GM19099 (cell line): ENCODE data around the gene PTPRK.
A peak's percentile ranks its signal among the peaks of the same experiment; 100 is the strongest.

ENCODE experiments used
- POLR2A ChIP-seq: IDR thresholded peaks from 3 replicates; pipeline ENCODE4 v1.6.1; 2011; ENCODE audit warnings: low read depth; ENCODE audit not compliant: insufficient read length; ENCODE audit errors: extremely low read depth

Gene PTPRK

GRCh38 chr6:127971386-127971785 is 549.0 kb downstream of the PTPRK start:
- no peak for TF ChIP-seq POLR2A

GRCh38 chr6:127969701-127970100 is 550.7 kb downstream of the PTPRK start:
- no peak for TF ChIP-seq POLR2A

- TF ChIP-seq POLR2A = no peak
These were observed 552.0 kb downstream of the PTPRK start for GRCh38 chr6:127968394-127968793.

- TF ChIP-seq POLR2A = no peak
These were observed 552.7 kb downstream of the PTPRK start for GRCh38 chr6:127967708-127968107.

GRCh38 chr6:127966616-127967015 is 553.8 kb downstream of the PTPRK start:
- no peak for TF ChIP-seq POLR2A

- no peak for TF ChIP-seq POLR2A
These were observed 556.9 kb downstream of the PTPRK start for GRCh38 chr6:127963495-127963894.

GRCh38 chr6:127959869-127960268 is 560.5 kb downstream of the PTPRK start:
- TF ChIP-seq POLR2A = no peak

GRCh38 chr6:127956956-127957355 is 563.4 kb downstream of the PTPRK start:
- no peak for TF ChIP-seq POLR2A

- no peak for TF ChIP-seq POLR2A
These were observed 564.0 kb downstream of the PTPRK start for GRCh38 chr6:127956260-127956888.

- no peak for TF ChIP-seq POLR2A
These were observed 566.3 kb downstream of the PTPRK start for GRCh38 chr6:127954082-127954481.

GRCh38 chr6:127952831-127953230 is 567.6 kb downstream of the PTPRK start:
- TF ChIP-seq POLR2A = no peak

GRCh38 chr6:127952176-127952575 is 568.2 kb downstream of the PTPRK start:
- no peak for TF ChIP-seq POLR2A

GRCh38 chr6:127951172-127951917 is 569.1 kb downstream of the PTPRK start:
- TF ChIP-seq POLR2A = no peak

- peak; percentile 13 for TF ChIP-seq POLR2A
These were observed 569.7 kb downstream of the PTPRK start for GRCh38 chr6:127950566-127951145.

- TF ChIP-seq POLR2A = no peak
These were observed 571.1 kb downstream of the PTPRK start for GRCh38 chr6:127949251-127949650.

- no peak for TF ChIP-seq POLR2A
These were observed 574.0 kb downstream of the PTPRK start for GRCh38 chr6:127946388-127946787.

- TF ChIP-seq POLR2A = no peak
These were observed 574.8 kb downstream of the PTPRK start for GRCh38 chr6:127945434-127946097.

GRCh38 chr6:127941228-127941627 is 579.2 kb downstream of the PTPRK start:
- TF ChIP-seq POLR2A = no peak
